H4 (cell line): ENCODE measurements around the gene UBASH3B. TPM values are rescaled to one million over a fixed set of nuclear protein-coding genes. Genes with fewer than 3 reads are reported as not detected.
A peak's percentile ranks its signal among the peaks of the same experiment; 100 is the strongest.
"Not testable (repeated sequence)": the region's sequence is repeated elsewhere in the genome, so short reads cannot be mapped to it uniquely, and the experiment has no call there.

Experiments used
- DNase-seq: peaks from one replicate; pipeline ENCODE4 v3.0.0-alpha.2; 2015; ENCODE audit warnings: low spot score
- total RNA-seq: library from RNA; depleted of rRNA; stranded (reverse); fragments of >200 nt; shearing (Covaris generic); gene quantifications from 2 replicates; pipeline ENCODE4 v1.2.3, GENCODE V29; 2014; rRNA removed

Gene UBASH3B, protein sequence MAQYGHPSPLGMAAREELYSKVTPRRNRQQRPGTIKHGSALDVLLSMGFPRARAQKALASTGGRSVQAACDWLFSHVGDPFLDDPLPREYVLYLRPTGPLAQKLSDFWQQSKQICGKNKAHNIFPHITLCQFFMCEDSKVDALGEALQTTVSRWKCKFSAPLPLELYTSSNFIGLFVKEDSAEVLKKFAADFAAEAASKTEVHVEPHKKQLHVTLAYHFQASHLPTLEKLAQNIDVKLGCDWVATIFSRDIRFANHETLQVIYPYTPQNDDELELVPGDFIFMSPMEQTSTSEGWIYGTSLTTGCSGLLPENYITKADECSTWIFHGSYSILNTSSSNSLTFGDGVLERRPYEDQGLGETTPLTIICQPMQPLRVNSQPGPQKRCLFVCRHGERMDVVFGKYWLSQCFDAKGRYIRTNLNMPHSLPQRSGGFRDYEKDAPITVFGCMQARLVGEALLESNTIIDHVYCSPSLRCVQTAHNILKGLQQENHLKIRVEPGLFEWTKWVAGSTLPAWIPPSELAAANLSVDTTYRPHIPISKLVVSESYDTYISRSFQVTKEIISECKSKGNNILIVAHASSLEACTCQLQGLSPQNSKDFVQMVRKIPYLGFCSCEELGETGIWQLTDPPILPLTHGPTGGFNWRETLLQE
- 4.4 and 6.4 TPM in 2 replicates for total RNA-seq

DNA sequence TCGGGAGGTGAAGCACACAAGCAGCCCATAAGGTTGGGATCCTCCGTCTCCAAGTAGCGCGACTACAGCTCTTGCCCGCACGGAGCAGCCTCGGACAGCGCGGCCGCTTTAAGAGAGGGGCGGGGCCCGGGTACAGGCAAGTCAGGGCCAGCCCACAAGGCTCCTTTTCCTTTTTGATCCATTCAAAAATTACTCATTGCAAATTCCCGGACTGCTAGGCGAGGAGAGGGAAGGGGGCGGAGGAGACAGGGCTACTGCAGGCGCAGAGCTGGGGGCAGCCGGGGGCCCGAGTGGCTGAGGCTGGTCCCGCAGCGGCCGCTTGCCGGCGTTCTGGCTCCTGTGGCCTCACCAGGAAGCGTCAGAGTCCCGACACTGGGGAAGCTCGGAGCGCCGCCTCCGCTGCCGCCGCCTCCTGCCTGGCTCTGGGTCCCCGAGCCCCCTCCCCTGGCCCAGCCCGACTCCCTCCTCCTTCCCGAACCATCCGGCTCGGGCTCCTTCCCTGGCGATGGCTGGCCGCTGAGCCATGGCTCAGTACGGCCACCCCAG, at the start of gene UBASH3B:
TSS of gene UBASH3B (plus strand) at position 196 of the 546 bp plus-strand sequence. CDS start at position 524, 328 bp downstream.
- peak; percentile 74 for DNase-seq

DNA sequence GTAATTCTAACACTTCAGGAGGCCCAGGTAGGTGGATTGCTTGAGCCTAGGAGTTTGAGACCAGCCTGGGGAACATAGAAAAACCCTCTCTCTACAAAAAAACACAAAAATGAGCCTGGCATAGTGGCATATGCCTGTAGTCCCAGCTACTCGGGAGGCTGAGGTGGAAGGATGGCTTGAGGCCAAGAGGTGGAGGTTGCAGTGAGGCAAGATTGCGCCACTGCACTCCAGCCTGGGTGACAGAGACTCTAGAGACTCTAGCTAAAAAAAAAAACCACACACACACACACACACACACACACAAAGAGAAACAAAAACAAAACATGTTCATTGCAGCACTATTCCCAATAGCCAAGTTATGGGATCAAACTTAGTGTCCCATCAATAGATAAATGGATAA, 48.4 kb upstream of the UBASH3B start:
- peak; percentile 26 for DNase-seq

- no peak for DNase-seq
Measured at GRCh38 chr11:122612123-122612824, 43.2 kb upstream of the UBASH3B start.

- DNase-seq = no peak
Measured at GRCh38 chr11:122616718-122617117, 38.8 kb upstream of the UBASH3B start.

DNA sequence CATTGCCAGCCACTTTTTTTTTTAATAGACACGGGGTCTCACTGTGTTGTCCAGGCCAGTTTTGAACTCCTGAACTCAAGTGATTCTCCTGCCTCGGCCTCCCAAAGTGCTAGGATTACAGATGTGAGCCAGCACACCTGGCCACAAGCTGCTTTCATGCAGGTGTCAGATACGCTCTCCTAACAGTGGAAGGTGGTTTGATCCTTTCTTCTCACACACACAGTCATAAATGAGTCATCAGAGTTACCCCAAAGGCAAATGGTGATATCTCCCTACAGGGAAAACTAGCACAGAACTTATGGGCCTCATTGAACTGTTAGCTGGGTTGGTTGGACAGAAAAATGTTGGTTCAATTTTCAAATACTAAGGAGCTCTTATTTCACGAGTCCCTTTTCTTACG, 38.2 kb upstream of the UBASH3B start:
- no peak for DNase-seq

DNA sequence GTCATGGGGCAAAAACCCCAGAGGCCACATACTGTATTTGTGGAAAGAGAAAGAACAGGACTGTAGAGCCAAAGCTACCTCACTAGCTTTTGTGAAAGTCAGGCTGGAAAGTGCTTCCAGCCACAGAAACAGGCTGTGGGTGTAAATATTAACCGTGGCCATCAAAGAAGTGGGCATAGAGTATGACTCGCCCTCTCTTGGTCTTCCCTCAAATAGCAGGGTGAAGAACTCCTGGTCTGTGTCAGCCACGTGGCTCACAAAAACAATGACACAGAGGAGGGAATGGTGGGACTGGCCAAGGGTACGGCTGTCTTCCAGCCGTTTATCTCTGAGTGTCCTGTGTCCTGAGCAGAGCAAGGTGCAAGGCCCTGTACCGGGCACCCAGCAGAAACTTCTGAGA, 37.6 kb upstream of the UBASH3B start:
- DNase-seq = no peak

DNA sequence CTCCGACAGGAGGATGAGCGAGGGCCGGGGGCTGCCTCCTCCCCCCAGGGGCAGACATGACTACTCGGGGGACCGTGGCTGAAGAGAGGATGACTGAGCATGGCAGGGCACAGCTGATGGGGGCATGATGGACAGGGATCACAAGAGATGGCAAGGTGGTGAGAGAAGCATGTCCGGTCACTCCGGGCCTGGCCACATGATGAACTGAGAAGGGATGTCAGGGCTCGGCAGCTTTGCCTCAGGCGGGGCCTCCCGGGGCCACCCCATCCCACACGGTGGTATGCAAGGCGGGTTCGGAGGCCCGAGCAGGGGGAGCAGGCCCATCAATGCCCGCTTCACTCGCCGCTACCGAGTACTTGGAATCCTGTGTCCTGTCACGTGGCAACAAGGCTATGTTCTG, 36.6 kb upstream of the UBASH3B start:
- DNase-seq = no peak

- no peak for DNase-seq
Measured at GRCh38 chr11:122619757-122620156, 35.8 kb upstream of the UBASH3B start.

DNA sequence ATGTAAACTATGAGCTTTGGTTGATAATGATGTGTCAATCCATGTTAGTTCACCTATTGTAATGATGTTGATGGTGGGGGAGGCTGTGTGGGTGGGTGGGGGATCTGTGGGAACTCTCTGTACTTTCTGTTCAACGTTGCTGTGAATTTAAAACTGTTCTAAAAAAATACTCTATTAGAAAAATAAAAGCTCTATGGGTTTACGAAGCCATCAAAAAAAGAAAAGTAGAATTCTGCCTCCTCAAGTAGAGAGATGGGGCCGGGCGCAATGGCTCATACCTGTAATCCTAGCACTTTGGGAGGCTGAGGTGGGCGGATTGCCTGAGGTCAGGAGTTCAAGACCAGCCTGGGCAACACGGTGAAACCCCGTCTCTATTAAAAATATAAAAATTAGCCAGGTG, 30.0 kb upstream of the UBASH3B start:
- DNase-seq = not testable (repeated sequence)

- DNase-seq = no peak
Measured at GRCh38 chr11:122625976-122626665, 29.4 kb upstream of the UBASH3B start.

- no peak for DNase-seq
Measured at GRCh38 chr11:122627745-122628144, 27.8 kb upstream of the UBASH3B start.

- peak; percentile 74 for DNase-seq
Measured at GRCh38 chr11:122628810-122629555, 26.5 kb upstream of the UBASH3B start.

GRCh38 chr11:122632181-122632824, 23.2 kb upstream of the UBASH3B start:
- peak; percentile 25 for DNase-seq

DNA sequence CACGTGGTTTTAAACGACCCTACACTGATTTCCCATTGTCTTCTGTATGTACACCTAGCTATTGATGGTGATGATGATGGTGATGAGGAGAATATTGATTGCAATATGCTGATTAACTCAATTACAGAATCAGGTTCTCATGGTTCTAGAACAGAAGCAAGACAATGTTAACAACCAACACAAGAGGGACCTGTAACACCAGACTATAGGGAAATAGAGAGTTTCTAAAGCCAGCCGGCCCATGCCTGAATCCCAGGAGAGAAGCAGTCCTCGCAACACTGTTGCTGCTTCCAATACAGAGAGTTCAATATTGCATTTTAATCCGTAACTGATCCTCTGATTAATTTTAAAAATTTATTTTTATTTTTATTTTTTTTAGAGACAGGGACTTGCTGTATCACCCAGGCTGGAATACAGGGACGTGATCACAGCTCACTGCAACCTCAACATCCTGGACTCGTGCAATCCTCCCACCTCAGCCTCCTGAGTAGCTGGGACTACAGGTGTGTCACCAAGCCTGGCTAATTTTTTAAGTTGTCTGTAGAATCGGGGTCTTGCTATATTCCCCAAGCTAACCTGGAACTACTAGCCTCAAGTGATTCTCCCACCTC, 22.2 kb upstream of the UBASH3B start:
- peak; percentile 57 for DNase-seq

GRCh38 chr11:122634501-122634900, 21.0 kb upstream of the UBASH3B start:
- peak; percentile 78 for DNase-seq

DNA sequence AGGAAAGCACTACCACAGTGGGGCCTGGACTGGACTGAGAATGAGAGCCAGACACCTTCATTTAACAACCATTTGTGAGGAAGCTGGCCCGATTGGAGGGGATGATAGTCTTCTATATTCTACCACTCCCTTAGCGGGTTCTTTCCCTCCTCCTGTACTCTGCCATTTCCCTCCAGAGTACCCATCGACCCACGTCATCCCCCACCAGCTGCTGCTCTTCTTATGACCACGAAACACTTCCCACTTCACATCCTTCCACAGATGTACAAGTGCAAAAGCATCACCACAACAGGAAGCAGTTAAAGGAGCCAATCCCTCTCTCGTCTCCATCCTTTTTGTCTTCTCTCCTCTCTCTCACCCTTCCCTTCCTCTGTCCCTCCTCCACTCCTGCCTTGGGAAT, 18.0 kb upstream of the UBASH3B start:
- no peak for DNase-seq

DNA sequence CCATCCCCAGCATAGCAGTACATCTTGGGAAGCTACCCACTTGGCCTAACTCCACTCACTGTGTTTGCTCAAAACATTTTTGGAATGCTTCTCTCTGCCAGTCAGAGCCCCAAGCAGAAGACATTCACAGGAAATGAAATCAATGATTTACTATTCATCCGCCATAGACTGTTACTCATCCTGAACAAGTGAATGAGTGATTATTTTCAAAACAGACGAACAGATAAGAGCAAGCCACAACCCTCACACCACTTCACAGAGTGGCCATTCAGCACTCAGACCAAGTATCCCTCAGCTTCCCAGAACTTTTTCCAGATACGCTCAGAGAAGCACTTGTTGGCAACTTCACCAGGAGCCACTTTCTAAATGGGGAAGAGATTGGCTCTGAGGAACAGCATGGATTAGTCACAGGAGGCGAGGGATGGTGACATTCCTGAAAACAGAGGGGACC, 13.0 kb upstream of the UBASH3B start:
- peak; percentile 56 for DNase-seq

DNA sequence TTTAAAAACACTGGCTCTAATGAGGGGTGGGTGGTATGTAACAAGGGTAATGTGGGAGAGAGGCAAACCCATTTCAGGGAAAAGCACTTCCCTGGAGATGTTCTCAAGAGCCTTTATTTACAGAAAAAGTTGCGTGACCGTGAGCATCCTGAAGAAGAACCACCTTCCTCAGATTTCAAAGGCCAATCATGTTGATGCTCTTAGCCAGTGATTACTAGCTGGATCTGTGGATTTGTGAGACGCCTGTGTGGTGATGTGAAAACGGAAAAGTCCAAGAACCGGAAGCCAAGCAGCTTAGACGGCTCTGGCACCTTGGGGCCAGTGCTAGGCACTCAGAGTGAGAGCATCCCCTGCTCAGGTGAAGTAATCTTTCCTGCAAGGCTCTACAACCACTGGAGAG, 12.6 kb upstream of the UBASH3B start:
- DNase-seq = peak; percentile 23

- no peak for DNase-seq
Measured at GRCh38 chr11:122645847-122646246, 9.7 kb upstream of the UBASH3B start.
